Trophoblast cell (in vitro differentiated cells and primary cell): Measurements from ENCODE around the gene WDR90.
A peak's percentile ranks its signal among the peaks of the same experiment; 100 is the strongest.

Experiments
- DNase-seq, 2 donors: peaks; one replicate each; pipeline ENCODE4 v3.0.0-alpha.2; 2016
- H2AFZ ChIP-seq: 2 replicates; pipeline ENCODE4 v1.6.1; 2013; ENCODE audit warnings: low read length, moderate library complexity, mild to moderate bottlenecking; ENCODE audit not compliant: insufficient read depth, poor library complexity
- H2AK5ac ChIP-seq: 2 replicates; pipeline ENCODE4 v1.6.1; 2013; ENCODE audit warnings: mild to moderate bottlenecking, low read length
- H2BK120ac ChIP-seq: 2 replicates; pipeline ENCODE4 v1.6.1; 2013; ENCODE audit warnings: low read length, mild to moderate bottlenecking, moderate library complexity; ENCODE audit not compliant: insufficient read depth, poor library complexity
- H2BK12ac ChIP-seq: 2 replicates; pipeline ENCODE4 v1.6.1; 2013; ENCODE audit warnings: mild to moderate bottlenecking, low read length, moderate library complexity
- H2BK5ac ChIP-seq: 2 replicates; pipeline ENCODE4 v1.6.1; 2013; ENCODE audit warnings: low read length, low read depth, moderate library complexity, mild to moderate bottlenecking; ENCODE audit not compliant: poor library complexity
- H3K14ac ChIP-seq: 2 replicates; pipeline ENCODE4 v1.6.1; 2013; ENCODE audit warnings: mild to moderate bottlenecking, low read length
- H3K18ac ChIP-seq: 2 replicates; pipeline ENCODE4 v1.6.1; 2013; ENCODE audit warnings: mild to moderate bottlenecking, low read length
- H3K23ac ChIP-seq: 2 replicates; pipeline ENCODE4 v1.6.1; 2013; ENCODE audit warnings: low read length
- H3K27ac ChIP-seq: 2 replicates; pipeline ENCODE4 v1.5.1; 2013; ENCODE audit warnings: low read depth, mild to moderate bottlenecking, inconsistent platforms, low read length, moderate library complexity
- H3K27me3 ChIP-seq: 2 replicates; pipeline ENCODE4 v1.6.1; 2013; ENCODE audit warnings: inconsistent platforms, mild to moderate bottlenecking, low read length, moderate library complexity; ENCODE audit not compliant: insufficient read depth
- H3K36me3 ChIP-seq, 2 experiments: 1 replicate in 1 of 2; 2 replicates in 1 of 2; pipeline ENCODE4 v1.6.1; 2013; ENCODE audit warnings: low read length in 2 of 2, mild to moderate bottlenecking in 2 of 2, moderate library complexity in 1 of 2; ENCODE audit not compliant: insufficient read depth in 2 of 2, control insufficient read depth in 1 of 2
- H3K4ac ChIP-seq: 2 replicates; pipeline ENCODE4 v1.6.1; 2013; ENCODE audit warnings: low read depth, mild to moderate bottlenecking, low read length, moderate library complexity
- H3K4me1 ChIP-seq, 2 experiments: 1 replicate in 1 of 2; 2 replicates in 1 of 2; pipeline ENCODE4 v1.6.1; 2013; ENCODE audit warnings: low read length in 2 of 2, mild to moderate bottlenecking in 2 of 2, moderate library complexity in 1 of 2; ENCODE audit not compliant: insufficient read depth in 2 of 2, control insufficient read depth in 1 of 2
- H3K4me2 ChIP-seq: 2 replicates; pipeline ENCODE4 v1.6.1; 2013; ENCODE audit warnings: inconsistent platforms, mild to moderate bottlenecking, low read length, moderate library complexity
- H3K4me3 ChIP-seq: 2 replicates; pipeline ENCODE4 v1.5.1; 2013; ENCODE audit warnings: mild to moderate bottlenecking, low read depth, low read length, inconsistent platforms
- H3K79me1 ChIP-seq: one replicate; pipeline ENCODE4 v1.6.1; 2013; ENCODE audit warnings: low read length
- H3K79me2 ChIP-seq: 2 replicates; pipeline ENCODE4 v1.6.1; 2013; ENCODE audit warnings: low read length, mild to moderate bottlenecking; ENCODE audit not compliant: control insufficient read depth, insufficient read depth, poor library complexity
- H3K9ac ChIP-seq: 2 replicates; pipeline ENCODE4 v1.6.1; 2013; ENCODE audit warnings: mild to moderate bottlenecking, low read length
- H3K9me3 ChIP-seq: 2 replicates; pipeline ENCODE4 v1.6.1; 2013; ENCODE audit warnings: low read depth, mild to moderate bottlenecking, control low read depth, inconsistent platforms, low read length; ENCODE audit not compliant: insufficient read depth
- H4K12ac ChIP-seq: 2 replicates; pipeline ENCODE4 v1.6.1; 2013; ENCODE audit warnings: low read depth, mild to moderate bottlenecking, low read length, moderate library complexity
- H4K8ac ChIP-seq: 2 replicates; pipeline ENCODE4 v1.6.1; 2013; ENCODE audit warnings: low read depth, mild to moderate bottlenecking, low read length, moderate library complexity
- H4K91ac ChIP-seq: one replicate; pipeline ENCODE4 v1.6.1; 2013; ENCODE audit warnings: low read depth, mild to moderate bottlenecking, low read length, moderate library complexity
- WGBS: extraction: QIAGEN DNeasy Blood & Tissue Kit; methylation state at CpG from one replicate; pipeline ENCODE4 v1.1.7; 2013; ENCODE audit warnings: missing lambda C conversion rate; ENCODE audit not compliant: insufficient read length, insufficient coverage; ENCODE audit errors: extremely low coverage; 5-methylcytosine and 5-hydroxymethylcytosine counted together

Gene WDR90

GRCh38 chr16:636206-637080, 12.7 kb upstream of the WDR90 start, which contains the start of gene METTL26:
METTL26 (minus strand) TSS chr16:636305; CDS start chr16:636290, 15 bp downstream.
- no CpG with 5 or more reads among the region's 91 CpGs for WGBS
- peak within 1 kb of the TSS; percentile 98 for H3K14ac ChIP-seq

GRCh38 chr16:637081-638018, 11.8 kb upstream of the WDR90 start:
- Histone ChIP-seq H4K8ac (peak overlapping the region; percentile 0), H3K9me3 (no peaks in the 10 kb centered on the region), H3K4me2 (peak overlapping the region; percentile 69), H3K4ac (no peak overlapping the region), H3K79me1 (peaks cover 22% of the 10 kb centered on the region), H2AFZ (peak overlapping the region; percentile 14), H3K9ac (no peak overlapping the region), H2BK120ac (no peak overlapping the region), H4K91ac (peak overlapping the region; percentile 66), H2BK12ac (peak overlapping the region; percentile 2), H3K18ac (no peak overlapping the region), H3K36me3 (peaks cover 25 to 26% of the 10 kb centered on the region in 2 experiments), H4K12ac (no peak overlapping the region), H2BK5ac (no peak overlapping the region), H3K14ac (no peak overlapping the region), H3K79me2 (peaks cover 14% of the 10 kb centered on the region), H3K23ac (no peak overlapping the region), H3K4me3 (peak overlapping the region; percentile 84), H3K4me1 (peaks cover 17 to 23% of the 10 kb centered on the region in 2 experiments), H3K27ac (peak overlapping the region; percentile 86), H2AK5ac (peak overlapping the region; percentile 6), H3K27me3 (no peaks in the 10 kb centered on the region)
- no peak for DNase-seq
- WGBS, result no CpG with 5 or more reads among the region's 53 CpGs

More at GRCh38 chr16:636206-637080, 12.7 kb upstream of the WDR90 start, which contains the start of gene METTL26:
- peak within 1 kb of the TSS; percentile 81 for H2AK5ac ChIP-seq
- H3K4me3 ChIP-seq, result peak within 1 kb of the TSS; percentile 98
- H4K12ac ChIP-seq, result peak within 1 kb of the TSS; percentile 78
- H2AFZ ChIP-seq, result peak within 1 kb of the TSS; percentile 85
- H3K4me2 ChIP-seq, result peak within 1 kb of the TSS; percentile 89
- peaks cover 27 to 29% of the 10 kb centered on the region in 2 experiments for H3K36me3 ChIP-seq
- peaks cover 17 to 22% of the 10 kb centered on the region in 2 experiments for H3K4me1 ChIP-seq
- peak within 1 kb of the TSS; percentile 86 for H3K27ac ChIP-seq
- H2BK120ac ChIP-seq, result peak within 1 kb of the TSS; percentile 90
- H3K4ac ChIP-seq, result peak within 1 kb of the TSS; percentile 81
- H3K18ac ChIP-seq, result peak within 1 kb of the TSS; percentile 90
- peak within 1 kb of the TSS; percentile 90 for H3K9ac ChIP-seq
- H3K79me1 ChIP-seq, result peaks cover 17% of the 10 kb centered on the region
- H3K23ac ChIP-seq, result no peak within 1 kb of the TSS
- H3K79me2 ChIP-seq, result peaks cover 12% of the 10 kb centered on the region
- no peaks in the 10 kb centered on the region for H3K27me3 ChIP-seq
- peak; percentile 94 to 96 for DNase-seq
- peak within 1 kb of the TSS; percentile 58 for H2BK12ac ChIP-seq
- H2BK5ac ChIP-seq, result peak within 1 kb of the TSS; percentile 91
- H4K91ac ChIP-seq, result peak within 1 kb of the TSS; percentile 91
- H3K9me3 ChIP-seq, result no peaks in the 10 kb centered on the region
- peak within 1 kb of the TSS; percentile 96 for H4K8ac ChIP-seq

GRCh38 chr16:638034-638543, 11.1 kb upstream of the WDR90 start:
- Histone ChIP-seq H4K12ac (no peak overlapping the region), H3K9ac (no peak overlapping the region), H3K18ac (no peak overlapping the region), H3K27me3 (no peaks in the 10 kb centered on the region), H3K4me1 (peaks cover 24 to 30% of the 10 kb centered on the region in 2 experiments), H2BK120ac (no peak overlapping the region), H3K79me1 (peaks cover 24% of the 10 kb centered on the region), H4K8ac (no peak overlapping the region), H3K36me3 (peaks cover 18% of the 10 kb centered on the region in 2 experiments), H3K4ac (no peak overlapping the region), H3K4me3 (no peak overlapping the region), H3K23ac (no peak overlapping the region), H3K79me2 (peaks cover 14% of the 10 kb centered on the region), H3K4me2 (no peak overlapping the region), H3K27ac (no peak overlapping the region), H2BK5ac (no peak overlapping the region), H3K9me3 (no peaks in the 10 kb centered on the region), H4K91ac (no peak overlapping the region), H2AK5ac (no peak overlapping the region), H3K14ac (no peak overlapping the region), H2AFZ (no peak overlapping the region), H2BK12ac (no peak overlapping the region)
- DNase-seq, result no peak
- WGBS, result no CpG with 5 or more reads among the region's 15 CpGs

- peaks cover 1% of the 10 kb centered on the region for H3K9me3 ChIP-seq
- H3K4ac ChIP-seq, result no peak overlapping the region
- no peak overlapping the region for H3K14ac ChIP-seq
- H3K27ac ChIP-seq, result no peak overlapping the region
- H2AFZ ChIP-seq, result no peak overlapping the region
- WGBS, result no CpG with 5 or more reads among the region's 9 CpGs
- no peaks in the 10 kb centered on the region for H3K27me3 ChIP-seq
- no peak overlapping the region for H2AK5ac ChIP-seq
- H3K36me3 ChIP-seq, result peaks cover 11% of the 10 kb centered on the region in 2 experiments
- H3K4me3 ChIP-seq, result no peak overlapping the region
- no peak for DNase-seq
- H3K9ac ChIP-seq, result no peak overlapping the region
- H3K18ac ChIP-seq, result no peak overlapping the region
- H2BK12ac ChIP-seq, result no peak overlapping the region
- no peak overlapping the region for H4K8ac ChIP-seq
- no peak overlapping the region for H2BK120ac ChIP-seq
- no peak overlapping the region for H4K12ac ChIP-seq
- H3K4me2 ChIP-seq, result no peak overlapping the region
- peaks cover 24 to 31% of the 10 kb centered on the region in 2 experiments for H3K4me1 ChIP-seq
- H3K23ac ChIP-seq, result no peak overlapping the region
- H3K79me1 ChIP-seq, result peaks cover 24% of the 10 kb centered on the region
- peaks cover 14% of the 10 kb centered on the region for H3K79me2 ChIP-seq
- H2BK5ac ChIP-seq, result no peak overlapping the region
- no peak overlapping the region for H4K91ac ChIP-seq
Measured at GRCh38 chr16:638836-639235, 10.3 kb upstream of the WDR90 start.
